ENCODE results near the gene DCHS1.

DCHS1 gene

DNA sequence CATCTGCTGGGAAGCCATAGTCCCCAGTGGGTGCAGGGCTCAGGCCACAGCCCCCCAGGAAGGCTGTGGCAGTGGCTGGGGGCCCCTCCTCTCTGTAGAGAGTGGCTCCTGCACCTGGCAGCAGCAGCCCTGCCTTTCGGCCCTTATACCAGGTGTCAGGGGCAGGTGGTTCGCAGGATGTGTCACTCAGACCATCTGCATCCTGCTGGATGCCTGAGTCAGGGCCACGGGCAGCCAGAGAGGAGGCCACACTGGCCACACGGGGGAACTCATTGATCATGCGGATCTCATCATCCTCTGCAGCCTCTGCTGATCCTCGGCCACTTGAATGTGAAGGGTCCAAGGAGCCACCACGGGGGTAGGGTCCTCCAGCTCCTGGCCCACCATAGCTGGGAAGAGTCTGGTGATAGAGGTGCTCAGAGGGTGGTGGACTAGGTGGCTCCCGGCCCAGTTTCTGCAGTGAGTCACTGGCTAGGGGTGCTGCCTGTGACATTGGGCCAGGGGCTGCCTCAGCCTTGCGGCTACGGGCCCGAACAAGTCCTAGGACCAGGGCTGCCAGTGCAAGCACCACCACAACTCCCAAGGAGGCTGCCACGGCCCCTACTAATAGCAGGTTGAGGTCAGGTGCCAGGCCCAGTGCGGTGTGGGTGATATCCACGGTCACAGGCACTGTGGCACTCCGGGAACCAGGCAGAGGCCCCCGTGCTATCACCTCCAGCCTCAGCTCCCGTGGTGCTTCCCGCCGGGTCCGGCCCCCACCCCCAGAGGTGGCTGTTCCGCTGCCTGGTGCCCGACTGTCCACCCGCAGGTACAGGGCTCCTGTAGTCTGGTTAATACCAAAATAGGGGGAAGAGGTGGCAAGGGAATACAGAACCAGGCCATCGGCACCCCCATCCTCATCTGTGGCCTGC, 33.1 kb downstream of the DCHS1 start:
- Histone ChIP-seq H3K27me3 (ENCODE audit: control insufficient read depth, insufficient read depth, low read length) (no peaks in the 10 kb centered on the region), H3K36me3 (ENCODE audit: control insufficient read depth, low read depth, low read length) (peaks cover 15% of the 10 kb centered on the region), H3K9ac (ENCODE audit: low read length) (no peak overlapping the region), H3K27ac (ENCODE audit: low read length) (no peak overlapping the region), H3K4me3 (ENCODE audit: low read length) (no peak overlapping the region), H3K4me1 (ENCODE audit: control insufficient read depth, low read depth, low read length) (peaks cover 8% of the 10 kb centered on the region), H3K9me3 (ENCODE audit: control insufficient read depth, low read depth, low read length) (no peaks in the 10 kb centered on the region)

DNA sequence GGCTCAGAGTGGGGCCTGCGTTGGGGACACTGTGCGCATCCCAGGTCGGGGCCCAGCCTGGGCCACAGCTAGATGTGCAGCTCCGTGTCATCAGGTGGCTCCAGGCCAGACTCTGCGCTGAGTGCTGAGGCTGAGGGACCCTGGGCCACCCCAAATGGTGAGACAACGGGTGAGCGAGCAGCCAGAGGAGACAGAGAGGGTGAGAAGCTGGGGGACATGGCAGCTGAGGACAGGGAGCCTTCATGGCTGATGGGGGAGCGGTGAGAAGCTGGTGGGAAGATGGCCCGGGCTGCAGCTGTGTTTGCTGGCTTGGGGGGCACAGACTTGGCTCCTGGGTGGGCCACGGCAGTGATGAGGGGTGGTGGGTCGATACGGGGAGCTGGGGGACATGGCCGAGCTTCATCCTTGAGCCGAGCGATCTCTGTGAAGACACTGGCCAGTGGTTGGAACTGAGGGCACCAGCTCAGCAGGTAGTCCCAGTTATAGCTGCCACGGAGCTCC, 33.8 kb downstream of the DCHS1 start:
- Histone ChIP-seq H3K27me3 (ENCODE audit: control insufficient read depth, insufficient read depth, low read length) (no peaks in the 10 kb centered on the region), H3K27ac (ENCODE audit: low read length) (no peak overlapping the region), H3K9me3 (ENCODE audit: control insufficient read depth, low read depth, low read length) (no peaks in the 10 kb centered on the region), H3K9ac (ENCODE audit: low read length) (no peak overlapping the region), H3K4me3 (ENCODE audit: low read length) (no peak overlapping the region), H3K36me3 (ENCODE audit: control insufficient read depth, low read depth, low read length) (peaks cover 10% of the 10 kb centered on the region), H3K4me1 (ENCODE audit: control insufficient read depth, low read depth, low read length) (peaks cover 8% of the 10 kb centered on the region)

DNA sequence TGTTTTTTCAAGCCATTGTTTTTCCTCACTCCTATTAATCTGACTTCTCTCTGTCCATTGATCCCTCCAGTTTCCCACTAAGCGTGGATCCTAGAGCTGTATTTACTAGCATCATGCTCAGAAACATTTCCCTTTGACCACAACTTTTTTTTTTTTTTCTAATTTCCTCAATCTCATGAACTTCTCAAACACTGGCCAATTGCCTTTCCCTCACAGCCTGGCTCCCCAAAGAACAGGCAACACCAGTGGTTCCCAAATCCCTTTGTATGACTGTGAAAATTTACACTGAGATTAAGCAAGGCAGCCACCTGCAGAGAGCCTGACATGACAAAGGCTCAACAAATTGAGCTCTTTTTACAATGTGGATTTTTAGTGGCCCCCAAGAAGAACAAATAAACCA, 35.0 kb downstream of the DCHS1 start:
- Histone ChIP-seq H3K9ac (ENCODE audit: low read length) (no peak overlapping the region), H3K36me3 (ENCODE audit: control insufficient read depth, low read depth, low read length) (peaks cover 5% of the 10 kb centered on the region), H3K4me3 (ENCODE audit: low read length) (no peak overlapping the region), H3K27me3 (ENCODE audit: control insufficient read depth, insufficient read depth, low read length) (no peaks in the 10 kb centered on the region), H3K27ac (ENCODE audit: low read length) (no peak overlapping the region), H3K9me3 (ENCODE audit: control insufficient read depth, low read depth, low read length) (no peaks in the 10 kb centered on the region), H3K4me1 (ENCODE audit: control insufficient read depth, low read depth, low read length) (peaks cover 8% of the 10 kb centered on the region)

DNA sequence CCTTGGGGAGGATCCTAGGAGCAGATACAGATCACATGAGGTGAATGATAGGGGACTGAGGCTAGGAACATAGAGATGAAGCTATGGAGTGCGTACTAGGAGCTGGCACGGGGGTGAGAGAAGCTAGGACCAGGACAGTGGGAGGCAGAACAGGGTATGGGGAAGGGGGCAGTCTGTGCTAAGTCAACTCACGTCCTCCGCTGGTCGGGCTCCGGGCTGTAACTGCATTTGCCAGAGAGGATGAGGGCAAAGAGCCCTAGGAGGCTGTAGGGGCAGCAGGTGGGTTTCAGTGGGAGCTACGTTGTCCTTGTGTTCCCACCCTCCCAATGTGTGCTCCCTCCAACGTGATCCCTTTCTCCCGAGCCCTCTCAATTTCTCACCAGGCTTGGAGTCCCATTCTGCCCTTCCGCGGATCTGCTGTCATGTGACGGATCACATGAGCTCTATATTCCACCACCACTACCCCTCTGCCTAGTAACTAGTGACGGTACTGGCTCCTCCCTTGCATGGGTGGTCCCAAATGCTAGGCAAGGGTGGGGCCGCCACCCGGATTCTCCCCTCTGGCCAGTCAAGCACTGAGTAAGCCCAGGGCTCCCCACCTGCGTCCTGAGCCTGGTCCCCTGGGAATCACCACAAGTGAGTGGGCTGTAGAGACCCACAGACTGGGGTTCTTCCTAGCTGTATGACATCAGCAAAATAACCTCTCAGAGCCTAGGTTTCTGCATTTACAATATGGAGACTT, 36.4 kb downstream of the DCHS1 start, which contains the start of gene TPP1:
TSS of gene TPP1 (minus strand) at position 419 of the 742 bp plus-strand sequence. CDS start at position 397, 22 bp downstream.
- H3K27me3 ChIP-seq (ENCODE audit: control insufficient read depth, insufficient read depth, low read length), result no peaks in the 10 kb centered on the region
- peak within 1 kb of the TSS; percentile 86 for H3K4me3 ChIP-seq (ENCODE audit: low read length)
- H3K4me1 ChIP-seq (ENCODE audit: control insufficient read depth, low read depth, low read length), result peaks cover 8% of the 10 kb centered on the region
- peak within 1 kb of the TSS; percentile 64 for H3K9ac ChIP-seq (ENCODE audit: low read length)
- no peaks in the 10 kb centered on the region for H3K9me3 ChIP-seq (ENCODE audit: control insufficient read depth, low read depth, low read length)
- H3K27ac ChIP-seq (ENCODE audit: low read length), result no peak within 1 kb of the TSS
- peaks cover 2% of the 10 kb centered on the region for H3K36me3 ChIP-seq (ENCODE audit: control insufficient read depth, low read depth, low read length)

DNA sequence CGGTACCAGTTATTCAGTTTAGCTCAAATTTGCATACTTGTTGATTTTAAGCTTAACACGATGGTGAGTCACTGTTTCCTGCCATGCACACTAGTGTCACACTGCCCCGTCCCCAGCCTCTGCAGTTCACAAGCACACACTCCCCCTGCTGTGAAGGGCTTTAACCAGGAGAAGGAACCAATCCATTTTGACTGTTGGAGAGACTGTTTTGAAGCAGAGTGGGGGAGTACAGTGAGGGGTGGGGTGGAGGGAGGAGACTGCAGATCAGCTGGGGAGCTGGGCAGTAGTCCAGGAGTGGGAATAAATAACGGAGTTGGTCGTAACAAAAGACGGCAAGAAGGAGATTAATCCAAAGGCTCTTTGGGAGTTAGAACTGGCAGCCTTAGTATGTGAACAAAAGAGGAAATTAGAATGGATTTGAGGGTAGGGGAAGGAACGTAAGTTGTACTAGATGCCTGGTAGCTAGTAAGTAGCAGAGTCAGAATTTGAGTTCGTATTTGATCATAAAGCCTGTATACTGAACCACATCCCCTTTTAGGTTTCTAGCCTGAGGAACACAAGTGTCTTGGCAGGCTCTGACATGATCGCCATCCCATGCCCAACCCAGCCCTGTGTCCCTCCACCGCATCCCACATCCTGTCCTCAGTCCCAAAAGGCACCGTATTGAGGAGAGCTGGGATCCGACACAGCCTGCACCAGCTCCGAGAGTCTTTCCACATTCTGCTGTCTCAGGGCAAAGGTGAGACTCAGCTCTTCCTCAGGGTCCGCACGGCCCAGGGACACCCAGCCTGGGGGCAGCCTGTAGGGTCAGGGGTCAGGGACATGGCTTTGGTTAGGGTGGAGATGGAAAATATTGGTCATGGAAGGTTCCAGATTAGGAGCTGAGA, 37.2 kb downstream of the DCHS1 start:
- Histone ChIP-seq H3K36me3 (ENCODE audit: control insufficient read depth, low read depth, low read length) (peaks cover 2% of the 10 kb centered on the region), H3K9ac (ENCODE audit: low read length) (peak overlapping the region; percentile 64), H3K9me3 (ENCODE audit: control insufficient read depth, low read depth, low read length) (no peaks in the 10 kb centered on the region), H3K4me1 (ENCODE audit: control insufficient read depth, low read depth, low read length) (peaks cover 8% of the 10 kb centered on the region), H3K27ac (ENCODE audit: low read length) (no peak overlapping the region), H3K27me3 (ENCODE audit: control insufficient read depth, insufficient read depth, low read length) (no peaks in the 10 kb centered on the region), H3K4me3 (ENCODE audit: low read length) (peak overlapping the region; percentile 86)

DNA sequence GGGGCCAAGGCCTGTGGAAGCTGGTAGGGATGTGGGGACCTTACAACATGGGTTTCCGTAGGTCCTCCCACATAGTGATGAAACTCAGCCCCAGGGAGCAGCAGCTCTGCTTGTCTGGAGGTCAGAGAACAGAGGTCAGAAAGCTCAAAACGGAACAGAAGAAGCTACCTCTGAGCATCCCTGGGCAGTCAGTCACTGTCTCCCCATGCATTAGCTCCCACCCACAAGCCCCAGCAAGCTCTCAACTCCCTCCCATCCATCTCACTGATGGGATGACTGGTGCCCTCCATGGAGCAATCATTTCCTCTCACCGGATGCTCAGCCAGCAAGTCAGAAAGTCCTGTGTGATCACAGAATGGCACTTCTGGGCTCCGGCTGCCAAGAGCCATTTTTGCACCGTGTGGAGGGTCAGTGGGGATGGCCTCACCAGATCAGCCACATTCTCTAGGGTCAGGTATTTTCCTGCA, 38.3 kb downstream of the DCHS1 start:
- Histone ChIP-seq H3K9me3 (ENCODE audit: control insufficient read depth, low read depth, low read length) (no peaks in the 10 kb centered on the region), H3K4me1 (ENCODE audit: control insufficient read depth, low read depth, low read length) (peaks cover 8% of the 10 kb centered on the region), H3K4me3 (ENCODE audit: low read length) (no peak overlapping the region), H3K9ac (ENCODE audit: low read length) (no peak overlapping the region), H3K27ac (ENCODE audit: low read length) (no peak overlapping the region), H3K36me3 (ENCODE audit: control insufficient read depth, low read depth, low read length) (peaks cover 2% of the 10 kb centered on the region), H3K27me3 (ENCODE audit: control insufficient read depth, insufficient read depth, low read length) (no peaks in the 10 kb centered on the region)

DNA sequence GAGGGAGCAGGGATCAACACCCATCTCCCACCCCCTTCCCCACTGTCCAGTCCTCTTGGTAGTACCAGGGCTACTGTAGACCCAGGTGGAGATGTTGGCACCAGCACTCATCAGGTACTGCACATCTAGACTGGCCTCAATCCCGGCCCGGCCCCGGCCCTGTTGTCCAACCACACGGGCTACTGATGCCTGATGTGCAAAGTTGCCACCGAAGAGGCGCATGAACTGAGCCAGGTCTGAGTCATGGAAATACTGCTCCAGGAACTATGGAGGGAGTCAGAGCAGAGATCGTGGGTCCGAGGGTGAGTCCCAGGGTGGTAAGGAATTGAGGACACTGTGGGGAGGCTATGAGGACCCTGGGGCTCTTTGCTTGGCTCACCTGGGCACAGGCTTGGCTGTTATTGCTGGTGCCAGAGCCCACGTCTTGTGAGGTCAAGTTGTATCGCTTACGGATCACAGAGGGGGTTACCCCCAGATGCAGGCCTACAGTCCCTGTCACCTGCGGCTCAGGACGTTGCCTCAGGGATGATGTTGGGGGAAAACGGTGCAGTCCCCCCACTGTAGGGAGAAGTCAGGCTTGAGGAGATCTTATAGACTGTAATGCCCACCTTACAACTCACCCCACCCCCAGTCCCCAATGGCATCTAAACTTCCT, 38.9 kb downstream of the DCHS1 start:
- Histone ChIP-seq H3K9me3 (ENCODE audit: control insufficient read depth, low read depth, low read length) (no peaks in the 10 kb centered on the region), H3K9ac (ENCODE audit: low read length) (no peak overlapping the region), H3K27me3 (ENCODE audit: control insufficient read depth, insufficient read depth, low read length) (no peaks in the 10 kb centered on the region), H3K36me3 (ENCODE audit: control insufficient read depth, low read depth, low read length) (peaks cover 2% of the 10 kb centered on the region), H3K27ac (ENCODE audit: low read length) (no peak overlapping the region), H3K4me3 (ENCODE audit: low read length) (no peak overlapping the region), H3K4me1 (ENCODE audit: control insufficient read depth, low read depth, low read length) (peaks cover 8% of the 10 kb centered on the region)

DNA sequence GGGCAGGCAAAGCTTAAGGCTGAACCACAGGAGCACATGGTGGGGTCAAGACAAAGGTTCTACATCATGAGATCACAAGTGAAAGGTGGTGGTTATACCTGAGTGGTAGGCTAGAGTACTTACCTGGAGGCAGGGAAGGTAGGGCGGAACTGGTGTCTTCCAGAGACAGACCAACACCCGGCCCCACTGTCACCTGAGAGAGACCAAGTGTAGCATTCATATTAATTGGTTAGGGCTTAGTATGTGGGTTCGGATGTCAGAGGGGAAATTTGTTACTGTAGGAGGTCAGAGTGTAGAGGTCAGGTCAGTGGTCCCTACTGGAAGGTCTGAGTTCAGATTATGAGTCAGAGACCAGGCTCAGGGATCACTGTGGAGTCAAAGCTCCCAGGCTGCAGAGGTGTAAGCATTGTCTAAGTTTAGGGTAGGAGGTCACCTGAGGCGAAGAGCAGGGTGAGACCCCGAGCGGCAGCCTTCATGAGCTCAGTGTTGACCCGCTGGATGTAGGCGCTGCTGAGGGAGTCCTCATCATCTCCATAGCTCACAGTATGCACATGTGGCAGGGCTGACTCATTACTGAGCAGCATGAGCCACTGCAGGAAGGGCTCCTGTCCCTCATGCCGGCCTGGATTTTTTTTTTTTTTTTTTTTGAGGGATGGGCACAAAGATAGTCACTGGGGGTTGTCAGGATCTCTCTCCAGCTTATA, 39.6 kb downstream of the DCHS1 start:
- Histone ChIP-seq H3K9ac (ENCODE audit: low read length) (no peak overlapping the region), H3K4me3 (ENCODE audit: low read length) (no peak overlapping the region), H3K9me3 (ENCODE audit: control insufficient read depth, low read depth, low read length) (no peaks in the 10 kb centered on the region), H3K27ac (ENCODE audit: low read length) (no peak overlapping the region), H3K27me3 (ENCODE audit: control insufficient read depth, insufficient read depth, low read length) (no peaks in the 10 kb centered on the region), H3K4me1 (ENCODE audit: control insufficient read depth, low read depth, low read length) (peaks cover 8% of the 10 kb centered on the region), H3K36me3 (ENCODE audit: control insufficient read depth, low read depth, low read length) (peaks cover 6% of the 10 kb centered on the region)

DNA sequence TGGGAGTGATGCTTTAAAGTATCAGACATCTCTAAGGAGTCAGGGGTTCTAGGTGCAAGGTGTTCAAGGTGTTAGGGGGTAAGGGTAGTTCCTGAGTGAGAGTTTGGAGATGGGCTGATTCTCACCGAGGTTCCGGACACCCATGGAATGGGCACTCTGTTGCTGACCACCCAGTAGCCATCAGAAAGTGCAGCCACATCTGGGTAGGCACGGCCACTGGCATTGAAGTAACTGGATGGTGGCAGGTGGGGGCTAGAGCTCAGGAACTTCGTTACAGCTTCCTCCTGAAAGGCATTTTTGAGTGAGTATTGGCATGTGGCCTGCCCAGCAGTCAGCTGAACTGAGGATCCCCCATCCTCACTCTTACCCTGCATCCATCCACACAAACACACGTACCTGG, 40.6 kb downstream of the DCHS1 start:
- Histone ChIP-seq H3K4me3 (ENCODE audit: low read length) (no peak overlapping the region), H3K27ac (ENCODE audit: low read length) (no peak overlapping the region), H3K36me3 (ENCODE audit: control insufficient read depth, low read depth, low read length) (peaks cover 16% of the 10 kb centered on the region), H3K27me3 (ENCODE audit: control insufficient read depth, insufficient read depth, low read length) (no peaks in the 10 kb centered on the region), H3K9me3 (ENCODE audit: control insufficient read depth, low read depth, low read length) (no peaks in the 10 kb centered on the region), H3K9ac (ENCODE audit: low read length) (no peak overlapping the region), H3K4me1 (ENCODE audit: control insufficient read depth, low read depth, low read length) (peaks cover 7% of the 10 kb centered on the region)

DNA sequence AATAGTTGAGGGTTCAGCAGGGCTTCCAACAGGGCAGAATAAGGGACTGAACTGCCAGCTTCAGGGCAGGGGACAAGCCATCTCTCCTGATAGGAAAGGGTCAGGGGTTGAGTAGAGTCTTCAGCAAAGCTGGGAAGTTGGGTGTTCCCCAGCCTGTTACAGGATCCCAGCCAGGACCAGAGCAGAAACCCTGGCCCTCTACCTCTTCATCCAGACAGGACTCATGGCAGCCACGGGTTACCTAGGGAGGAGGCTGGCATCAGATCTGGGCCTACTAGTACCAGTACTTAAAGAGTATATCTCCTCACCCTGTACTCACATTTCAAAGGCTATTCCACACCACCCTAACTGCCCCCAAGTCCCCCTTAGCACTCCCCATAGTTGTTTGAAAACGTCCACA, 41.2 kb downstream of the DCHS1 start:
- Histone ChIP-seq H3K27me3 (ENCODE audit: control insufficient read depth, insufficient read depth, low read length) (no peaks in the 10 kb centered on the region), H3K4me1 (ENCODE audit: control insufficient read depth, low read depth, low read length) (peaks cover under 1% of the 10 kb centered on the region), H3K36me3 (ENCODE audit: control insufficient read depth, low read depth, low read length) (peaks cover 22% of the 10 kb centered on the region), H3K9me3 (ENCODE audit: control insufficient read depth, low read depth, low read length) (no peaks in the 10 kb centered on the region), H3K27ac (ENCODE audit: low read length) (no peak overlapping the region), H3K9ac (ENCODE audit: low read length) (no peak overlapping the region), H3K4me3 (ENCODE audit: low read length) (no peak overlapping the region)

All from iPS-18a (cell line).